ENCODE results near the gene PDE7B.

The PDE7B gene

GRCh38 chr6:136036601-136037000 is 185.1 kb downstream of the PDE7B start:
- no peak for DNase-seq

GRCh38 chr6:136037242-136037875 is 185.9 kb downstream of the PDE7B start:
- peak in 1 of 2 experiments; percentile 12 for DNase-seq

GRCh38 chr6:136037876-136038460 is 186.5 kb downstream of the PDE7B start:
- no peak for DNase-seq

GRCh38 chr6:136038531-136038930 is 187.0 kb downstream of the PDE7B start:
- DNase-seq: no peak

- DNase-seq: no peak
These were observed 187.7 kb downstream of the PDE7B start for GRCh38 chr6:136039185-136039584.

DNA sequence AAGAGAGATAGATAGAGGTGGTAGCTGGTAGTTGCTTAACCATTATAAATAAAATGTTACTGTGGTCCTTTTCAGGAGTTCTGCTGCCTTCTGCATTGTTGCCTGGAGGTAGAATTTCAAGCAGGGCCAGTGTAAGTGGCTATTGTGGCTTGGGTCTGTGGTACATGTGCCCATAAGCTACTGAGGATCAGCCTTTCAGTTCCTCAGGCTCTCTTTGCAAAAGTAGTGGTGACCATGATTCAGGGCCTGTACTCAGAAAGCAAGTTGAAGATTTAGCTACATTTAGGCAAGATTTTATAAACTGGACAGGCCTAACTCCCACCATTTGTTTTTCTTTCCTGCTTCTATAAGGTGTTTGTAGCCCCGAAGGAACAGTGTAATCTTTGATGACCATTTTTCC is 199.0 kb downstream of the PDE7B start:
- no peak for DNase-seq

GRCh38 chr6:136051140-136051775 is 199.8 kb downstream of the PDE7B start:
- no peak for DNase-seq

DNA sequence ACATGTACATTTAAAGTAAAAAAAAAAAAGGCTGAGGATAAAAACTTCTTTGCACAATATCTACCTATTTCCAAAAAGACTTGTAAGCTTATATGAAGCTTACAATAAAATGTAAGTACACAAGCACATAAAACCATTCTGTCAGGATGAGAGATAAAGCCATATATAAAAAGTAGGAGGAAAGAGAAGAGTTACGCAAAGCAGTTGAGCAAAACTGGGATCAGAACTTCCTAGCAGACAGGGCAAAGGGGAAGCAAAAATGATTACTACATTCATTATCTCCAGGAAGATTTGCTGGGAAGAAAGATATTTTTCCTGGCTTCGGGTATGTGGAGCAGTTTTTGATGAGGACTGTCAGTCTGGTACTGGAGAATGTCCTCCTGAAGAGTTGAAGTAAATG is 200.5 kb downstream of the PDE7B start:
- no peak for DNase-seq

- DNase-seq: no peak
These were observed 207.4 kb downstream of the PDE7B start for GRCh38 chr6:136058852-136059251.

- DNase-seq: no peak
These were observed 207.8 kb downstream of the PDE7B start for GRCh38 chr6:136059308-136059707.

- no peak for DNase-seq
These were observed 208.6 kb downstream of the PDE7B start for GRCh38 chr6:136060052-136060451.

- no peak for DNase-seq
These were observed 209.3 kb downstream of the PDE7B start for GRCh38 chr6:136060759-136061158.

DNA sequence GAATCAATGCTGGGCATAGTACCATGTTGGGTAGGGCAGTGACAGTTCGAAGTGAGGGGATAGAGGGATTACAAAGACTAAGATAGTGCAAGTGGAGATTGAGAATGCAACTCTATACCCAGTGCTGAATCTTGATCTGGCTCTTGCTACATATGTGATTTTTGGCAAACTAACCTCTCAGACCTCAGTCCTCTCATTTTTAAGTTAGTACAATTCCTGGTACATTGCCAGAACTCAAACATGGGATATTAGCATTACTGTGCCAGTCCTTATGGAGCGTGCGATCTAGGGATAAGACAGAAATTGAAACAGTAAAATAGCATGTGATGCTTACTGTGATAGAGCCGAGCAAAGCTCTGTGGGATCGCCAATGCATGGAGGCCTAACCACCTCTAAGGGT is 210.2 kb downstream of the PDE7B start:
- DNase-seq: no peak

- DNase-seq: no peak
These were observed 211.6 kb downstream of the PDE7B start for GRCh38 chr6:136063096-136063495.

DNA sequence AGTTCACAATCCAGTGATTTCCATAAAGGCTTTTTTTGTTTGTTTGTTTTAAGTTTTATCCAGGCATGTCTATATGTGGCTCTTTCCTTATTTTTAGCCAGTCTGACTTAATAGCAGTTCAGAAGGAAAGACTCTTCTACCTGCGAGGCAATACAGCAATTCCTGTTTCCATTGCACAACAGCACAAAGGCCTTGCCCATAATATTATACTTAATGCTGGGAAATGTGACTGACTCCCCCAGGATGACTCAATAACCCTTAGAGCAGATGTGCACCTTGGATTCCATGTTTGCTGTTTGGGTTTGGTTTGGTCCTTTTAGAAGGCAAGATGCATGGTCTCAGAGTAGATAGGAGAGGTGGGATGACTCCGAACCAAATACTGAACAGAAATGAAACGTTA is 214.5 kb downstream of the PDE7B start:
- DNase-seq: no peak

DNA sequence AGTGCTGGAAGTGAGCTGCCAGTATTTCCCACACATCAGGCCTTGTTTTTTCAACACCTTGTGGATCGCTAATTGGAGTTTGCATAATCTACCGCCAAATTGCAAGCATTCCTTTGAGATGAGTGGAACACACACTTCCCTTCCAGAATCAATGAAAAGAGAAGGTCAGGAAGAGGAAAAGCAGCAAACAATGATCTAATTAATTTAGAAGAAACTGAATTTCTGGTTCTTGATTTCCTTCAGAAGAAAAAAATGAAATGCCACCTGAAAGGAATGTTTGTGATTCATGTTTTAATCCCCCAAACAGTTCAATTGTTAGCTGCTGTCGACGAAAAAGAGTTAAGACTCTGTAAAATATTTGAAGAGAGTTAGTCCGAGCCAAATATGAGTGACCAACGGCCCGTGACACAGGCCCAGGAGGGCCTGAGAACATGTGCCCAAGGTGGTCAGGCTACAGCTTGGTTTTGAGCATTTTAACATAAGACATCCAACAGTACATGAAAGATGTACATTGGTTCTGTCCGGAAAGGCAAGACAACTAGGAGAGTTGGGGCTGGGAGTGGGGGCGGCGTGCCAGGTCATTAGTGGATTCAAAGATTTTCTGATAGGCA is 216.3 kb downstream of the PDE7B start:
- DNase-seq: no peak

- no peak for DNase-seq
These were observed 217.6 kb downstream of the PDE7B start for GRCh38 chr6:136069119-136069518.

DNA sequence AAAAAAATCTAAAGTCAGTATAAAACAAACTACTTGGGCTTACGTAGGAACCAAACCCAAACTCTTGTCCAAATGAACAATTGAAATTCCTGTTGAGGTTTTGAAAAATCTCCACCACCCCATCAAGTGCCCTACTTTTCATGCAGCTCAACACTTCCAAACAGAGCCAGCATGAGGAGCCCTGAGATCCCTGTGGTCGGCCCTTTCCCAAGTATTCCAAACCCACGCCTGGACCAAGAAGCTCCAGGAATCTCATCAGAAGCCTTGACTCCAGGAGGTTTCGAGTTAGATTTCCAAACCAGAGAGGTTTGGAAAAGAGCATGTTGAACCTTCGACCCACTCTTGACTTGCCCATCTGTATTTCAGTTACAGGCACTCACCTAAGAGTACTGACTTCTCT is 219.3 kb downstream of the PDE7B start:
- DNase-seq: no peak

- DNase-seq: no peak
These were observed 221.2 kb downstream of the PDE7B start for GRCh38 chr6:136072691-136073090.

GRCh38 chr6:136073216-136073615 is 221.7 kb downstream of the PDE7B start:
- no peak for DNase-seq

- no peak for DNase-seq
These were observed 225.0 kb downstream of the PDE7B start for GRCh38 chr6:136076496-136076895.

DNA sequence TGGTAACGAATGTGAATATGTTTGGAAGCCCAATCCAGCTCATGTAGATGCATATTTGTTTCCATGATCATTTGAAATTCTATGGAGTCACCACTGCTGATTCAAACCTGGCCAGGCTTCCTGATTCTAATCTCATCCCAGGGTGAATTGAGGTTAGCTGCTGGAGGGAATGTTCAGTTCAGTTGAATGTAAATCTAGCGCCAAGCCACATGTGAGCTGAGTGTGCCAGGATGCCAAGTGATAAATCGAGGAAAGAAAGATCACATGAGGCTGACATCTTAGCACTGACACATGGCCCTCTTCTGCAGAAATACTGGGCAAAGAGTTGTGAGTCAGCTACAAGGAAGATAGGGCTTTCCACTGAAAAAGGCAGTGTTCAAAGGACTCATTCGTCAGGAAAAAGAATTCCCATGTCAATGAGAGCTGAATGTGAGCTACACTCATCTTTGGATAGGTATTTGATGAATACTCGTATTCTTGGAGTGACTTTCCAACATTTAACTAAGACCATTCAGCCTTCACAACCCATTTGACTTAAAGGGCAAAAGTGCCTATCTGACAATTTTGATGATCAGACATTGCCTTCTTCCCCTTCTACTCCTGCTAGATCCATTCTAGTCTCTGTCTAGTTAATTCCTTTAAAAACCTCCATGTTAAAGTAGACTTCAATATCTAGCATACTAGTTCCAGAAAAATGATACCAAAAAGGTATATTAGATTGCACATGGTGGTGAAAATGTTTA is 226.5 kb downstream of the PDE7B start:
- no peak for DNase-seq

Measured in activated CD4-positive, alpha-beta T cell treated with anti-CD3 and anti-CD28 coated beads, Interleukin-2, amount 50 U/mL, for 48 hours (primary cell).